GM06990 (cell line): Measurements from ENCODE around the gene CTIF.

Experiments
- DNase-seq: peaks from one replicate; pipeline ENCODE4 v3.0.0-alpha.2; 2011; ENCODE audit not compliant: insufficient read length; ENCODE audit errors: extremely low read depth
- H3K27me3 ChIP-seq: replicated peaks from 2 replicates; pipeline ENCODE4 v1.6.0; 2011; ENCODE audit warnings: low read length; ENCODE audit not compliant: control insufficient read depth, insufficient read depth
- H3K36me3 ChIP-seq: 2 replicates; pipeline ENCODE4 v1.5.1; 2011; ENCODE audit warnings: low read length; ENCODE audit not compliant: control insufficient read depth, insufficient read depth
- H3K4me3 ChIP-seq: replicated peaks from 2 replicates; pipeline ENCODE4 v1.5.1; 2011; ENCODE audit warnings: low read depth, mild to moderate bottlenecking, control low read depth, low read length
- CTCF ChIP-seq: IDR thresholded peaks from 2 replicates; pipeline ENCODE4 v1.5.1; 2011; ENCODE audit warnings: low read length, control low read depth, mild to moderate bottlenecking, inconsistent platforms; ENCODE audit not compliant: insufficient read depth, poor library complexity, severe bottlenecking

The CTIF gene

GRCh38 chr18:48663096-48663930 is 124.5 kb downstream of the CTIF start:
- Histone ChIP-seq H3K36me3 (no peaks in the 10 kb centered on the region), H3K4me3 (no peak overlapping the region), H3K27me3 (no peaks in the 10 kb centered on the region)
- DNase-seq = no peak
- no peak for TF ChIP-seq CTCF

- Histone ChIP-seq H3K27me3 (no peaks in the 10 kb centered on the region), H3K4me3 (no peak overlapping the region), H3K36me3 (no peaks in the 10 kb centered on the region)
- TF ChIP-seq CTCF = peak; percentile 90
- peak; percentile 43 for DNase-seq
Measured at GRCh38 chr18:48663931-48664847, 125.4 kb downstream of the CTIF start.

GRCh38 chr18:48665654-48666053 is 126.8 kb downstream of the CTIF start:
- H3K36me3 ChIP-seq = no peaks in the 10 kb centered on the region
- no peak for DNase-seq
- no peaks in the 10 kb centered on the region for H3K27me3 ChIP-seq
- no peak for TF ChIP-seq CTCF
- H3K4me3 ChIP-seq = no peak overlapping the region

GRCh38 chr18:48666613-48667012 is 127.8 kb downstream of the CTIF start:
- Histone ChIP-seq H3K36me3 (no peaks in the 10 kb centered on the region; the same call in 1 of the 2 replicates), H3K4me3 (no peak overlapping the region), H3K27me3 (no peaks in the 10 kb centered on the region)
- no peak for TF ChIP-seq CTCF
- DNase-seq = no peak

- no peak for DNase-seq
- TF ChIP-seq CTCF = peak; percentile 37
Measured at GRCh38 chr18:48667276-48668254, 128.7 kb downstream of the CTIF start.

More at GRCh38 chr18:48667276-48668254, 128.7 kb downstream of the CTIF start:
- Histone ChIP-seq H3K36me3 (no peaks in the 10 kb centered on the region; the same call in 1 of the 2 replicates), H3K4me3 (no peak overlapping the region), H3K27me3 (no peaks in the 10 kb centered on the region)
